GM19463 (cell line): ENCODE data around the gene PKM.
"Not testable (repeated sequence)": the region's sequence is repeated elsewhere in the genome, so short reads cannot be mapped to it uniquely, and the experiment has no call there.

ENCODE experiments used
- ATAC-seq: cut with Tn5 transposase; IDR thresholded peaks from one replicate; pipeline ENCODE4 v1.9.1; 2021; ENCODE audit warnings: mild to moderate bottlenecking, moderate library complexity; ENCODE audit not compliant: unreplicated experiment

Gene PKM

GRCh38 chr15:72179950-72180581 lies 50.9 kb downstream of the PKM start:
- ATAC-seq, result no peak

DNA sequence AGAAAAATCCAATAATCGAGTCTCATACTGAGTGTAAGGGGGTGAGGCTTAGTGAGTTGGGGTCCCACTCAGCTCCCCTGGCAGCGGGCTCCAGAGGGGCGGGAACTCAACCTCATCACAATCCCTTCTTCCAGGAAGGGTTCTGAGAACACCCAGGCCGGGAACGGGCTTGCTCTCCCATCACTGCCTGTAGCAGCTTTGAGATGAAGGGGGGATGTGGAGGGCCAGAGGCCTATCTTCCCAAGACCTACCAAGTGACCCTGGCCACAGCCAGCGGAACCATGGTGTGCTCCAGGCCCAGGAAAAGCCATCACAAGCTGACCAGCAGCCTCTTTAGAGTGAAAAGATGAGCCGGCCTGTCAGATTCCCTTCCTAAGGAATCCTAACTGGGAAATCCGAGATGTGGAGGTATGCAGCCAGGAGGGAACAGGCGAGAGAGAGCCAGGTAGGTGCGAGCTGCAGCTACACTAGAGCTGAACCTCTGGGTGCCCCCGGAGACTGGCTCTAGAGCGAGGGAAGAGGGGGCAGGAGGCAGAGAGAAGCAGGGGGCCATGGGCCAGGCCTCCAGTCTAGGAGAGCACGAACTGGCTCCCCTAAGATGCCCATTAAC lies 51.9 kb downstream of the PKM start:
- ATAC-seq, result no peak

DNA sequence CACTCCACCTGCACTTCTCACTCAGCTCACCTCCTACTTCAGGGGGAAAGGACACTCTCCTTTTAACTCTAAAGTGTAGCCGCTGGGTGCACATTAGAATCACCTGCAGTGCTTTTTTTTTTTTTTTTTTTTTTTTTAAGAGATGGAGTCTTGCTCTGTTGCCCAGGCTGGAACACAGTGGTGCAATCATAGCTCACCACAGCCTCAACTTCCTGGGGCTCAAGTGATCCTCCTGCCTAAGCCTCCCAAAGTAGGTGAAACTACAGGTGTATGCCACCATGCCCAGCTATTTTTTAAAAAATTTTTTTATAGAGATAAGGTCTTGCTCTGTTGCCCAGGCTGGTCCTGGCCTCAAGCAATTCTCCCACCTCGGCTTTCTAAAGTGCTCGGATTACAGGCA lies 54.2 kb downstream of the PKM start:
- ATAC-seq, result no peak

GRCh38 chr15:72176159-72176558 lies 54.8 kb downstream of the PKM start:
- no peak for ATAC-seq

GRCh38 chr15:72175186-72176044 lies 55.6 kb downstream of the PKM start:
- ATAC-seq, result no peak

DNA sequence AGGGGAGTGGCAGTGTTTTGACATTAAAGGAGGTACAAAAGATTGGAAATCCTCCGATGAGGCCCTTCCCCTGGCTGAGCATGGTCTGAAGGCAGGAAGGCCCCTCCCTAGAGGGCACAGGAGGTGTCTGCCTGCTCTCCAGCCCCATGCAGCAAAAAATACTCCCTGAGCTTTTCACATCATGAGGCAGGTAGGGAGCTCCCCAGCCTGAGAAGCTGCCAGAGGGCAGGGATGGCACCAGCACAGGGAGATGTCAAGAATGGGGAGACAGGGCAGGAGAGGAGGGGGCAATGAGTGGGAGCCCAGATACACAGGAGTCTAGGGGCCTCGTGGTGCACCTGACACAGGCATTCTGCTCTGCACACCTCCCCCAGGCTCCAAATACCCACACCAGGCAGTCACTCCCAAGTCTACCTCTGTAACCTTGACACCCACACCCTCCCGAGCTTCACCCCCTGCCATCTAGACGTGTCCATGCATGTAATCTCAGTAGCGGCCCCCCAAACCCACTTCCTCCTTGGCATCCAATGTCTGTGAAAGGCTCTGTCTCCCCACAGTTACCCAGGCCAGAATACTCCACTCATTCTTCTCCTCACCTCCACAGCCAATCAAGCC lies 56.3 kb downstream of the PKM start:
- ATAC-seq, result no peak

DNA sequence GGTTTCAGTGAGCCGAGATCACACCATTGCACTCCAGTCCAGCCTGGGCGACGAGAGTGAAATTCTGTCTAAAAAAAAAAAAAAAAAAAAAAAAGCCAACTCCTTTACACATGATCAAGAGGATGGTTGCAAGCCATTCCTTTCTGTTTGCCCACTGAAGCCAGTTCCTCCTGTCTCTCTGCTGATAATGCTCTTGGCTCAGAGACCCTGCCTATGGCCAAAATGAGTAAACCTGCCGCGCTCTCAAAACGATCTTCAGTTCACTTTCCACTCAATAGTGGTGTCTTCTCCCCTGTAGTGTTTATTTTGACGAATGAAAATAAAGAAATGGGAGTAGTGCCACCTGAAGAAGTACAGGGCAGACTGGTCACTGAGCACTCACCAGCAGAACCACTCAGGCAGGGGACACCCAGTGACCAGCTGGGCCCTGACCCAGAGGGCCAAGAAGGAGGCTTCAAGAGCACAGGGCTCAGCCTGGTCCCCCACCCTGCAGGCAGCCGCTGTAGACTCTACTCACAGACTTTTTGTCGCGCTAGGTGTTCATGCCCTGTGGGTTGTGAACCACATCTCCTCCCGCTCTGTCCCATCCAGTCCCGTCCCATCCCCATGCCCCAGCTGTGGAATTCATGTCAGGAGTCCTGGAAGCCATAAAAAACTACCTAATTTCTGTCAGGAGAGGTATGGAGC lies 57.0 kb downstream of the PKM start:
- ATAC-seq, result no peak

- no peak for ATAC-seq
These were observed 57.6 kb downstream of the PKM start for GRCh38 chr15:72173401-72173800.

- no peak for ATAC-seq
These were observed 58.2 kb downstream of the PKM start for GRCh38 chr15:72172796-72173195.

DNA sequence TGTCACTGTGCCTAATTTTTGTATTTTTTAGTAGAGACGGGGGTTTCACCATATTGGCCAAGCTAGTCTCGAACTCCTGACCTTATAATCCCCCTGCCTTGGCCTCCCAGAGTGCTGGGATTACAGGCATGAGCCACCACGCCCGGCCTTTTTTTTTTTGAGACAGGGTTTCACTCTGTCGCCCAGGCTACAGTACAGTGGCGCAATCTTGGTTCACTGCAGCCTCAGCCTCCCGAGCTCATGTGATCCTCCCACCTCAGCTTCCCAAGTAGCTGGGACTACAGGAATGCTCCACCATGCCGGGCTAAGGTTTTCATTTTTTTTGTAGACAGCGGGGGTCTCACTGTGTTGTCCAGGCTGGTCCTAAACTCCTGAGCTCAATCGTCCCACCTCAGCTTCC lies 59.0 kb downstream of the PKM start:
- not testable (repeated sequence) for ATAC-seq

GRCh38 chr15:72170691-72171090 lies 60.3 kb downstream of the PKM start:
- no peak for ATAC-seq

GRCh38 chr15:72169921-72170611 lies 60.9 kb downstream of the PKM start:
- ATAC-seq, result no peak

GRCh38 chr15:72169236-72169920 lies 61.6 kb downstream of the PKM start:
- ATAC-seq, result no peak

GRCh38 chr15:72168808-72169190 lies 62.2 kb downstream of the PKM start:
- ATAC-seq, result no peak

- no peak for ATAC-seq
These were observed 62.7 kb downstream of the PKM start for GRCh38 chr15:72168131-72168807.

DNA sequence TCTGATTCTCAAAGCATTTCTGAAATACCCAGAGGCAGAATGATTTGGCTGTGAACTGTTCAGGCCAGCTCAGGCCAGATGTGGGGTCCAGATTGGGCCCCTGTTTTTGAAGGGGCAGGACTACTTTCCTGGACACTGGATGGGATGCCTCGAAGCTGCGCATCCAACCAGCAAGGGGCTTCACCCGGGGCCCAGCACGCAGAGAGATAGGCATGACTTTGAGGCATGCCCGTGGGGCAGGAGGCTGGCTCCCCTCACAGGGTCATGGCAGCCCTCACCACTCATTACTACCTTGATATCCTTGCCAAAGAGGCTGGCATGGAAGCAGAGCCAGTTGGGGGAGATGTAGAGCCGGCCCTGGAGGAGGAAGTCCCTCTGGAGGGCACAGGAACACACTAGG lies 63.5 kb downstream of the PKM start:
- ATAC-seq, result no peak

GRCh38 chr15:72166716-72167417 lies 64.1 kb downstream of the PKM start:
- ATAC-seq, result no peak

DNA sequence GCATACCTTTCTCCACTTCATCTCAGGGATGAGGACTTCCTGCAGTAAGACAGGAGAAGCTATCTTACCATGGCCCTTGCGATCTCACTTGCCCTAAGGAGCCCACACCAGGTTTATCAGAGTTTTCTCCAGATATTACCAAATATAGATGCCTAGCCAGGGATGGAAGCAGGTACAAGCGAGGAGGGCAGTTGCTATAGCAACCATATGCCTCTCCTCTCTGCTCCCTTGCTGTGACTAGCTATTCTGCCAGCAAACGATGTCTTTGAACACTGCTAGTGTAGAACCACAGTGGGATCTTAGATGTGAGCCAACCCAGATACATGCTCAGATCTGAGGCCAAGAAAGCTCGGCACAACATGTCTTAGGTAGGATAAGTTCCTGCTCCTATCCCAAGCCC lies 67.3 kb downstream of the PKM start:
- ATAC-seq, result no peak

DNA sequence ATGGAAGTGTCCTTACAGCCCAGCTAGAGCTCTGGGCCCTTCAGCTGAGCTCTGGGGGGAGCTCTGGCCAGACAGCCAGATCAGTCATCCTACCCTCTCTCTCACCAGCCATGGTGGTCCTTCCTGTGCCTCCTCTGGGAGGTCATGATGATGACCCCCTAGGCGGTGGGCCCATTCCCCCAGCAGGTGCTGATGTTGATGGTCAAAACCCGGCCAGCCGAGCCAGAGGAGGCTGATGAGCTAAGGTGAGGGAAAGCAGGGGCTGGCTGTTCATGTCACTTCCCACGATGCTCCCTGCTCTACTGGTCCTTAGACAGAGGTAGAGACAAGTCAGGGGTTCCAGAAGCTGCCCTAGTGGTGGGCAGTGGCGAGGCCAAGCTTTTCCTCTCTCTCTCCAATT lies 68.4 kb downstream of the PKM start:
- no peak for ATAC-seq
